ENCODE data around the gene SSC5D. TPM values are rescaled to one million over a fixed set of nuclear protein-coding genes. Genes with fewer than 3 reads are reported as not detected.

SSC5D gene
- total RNA-seq, 1 donor from 2014 or later = 0.33 TPM

DNA sequence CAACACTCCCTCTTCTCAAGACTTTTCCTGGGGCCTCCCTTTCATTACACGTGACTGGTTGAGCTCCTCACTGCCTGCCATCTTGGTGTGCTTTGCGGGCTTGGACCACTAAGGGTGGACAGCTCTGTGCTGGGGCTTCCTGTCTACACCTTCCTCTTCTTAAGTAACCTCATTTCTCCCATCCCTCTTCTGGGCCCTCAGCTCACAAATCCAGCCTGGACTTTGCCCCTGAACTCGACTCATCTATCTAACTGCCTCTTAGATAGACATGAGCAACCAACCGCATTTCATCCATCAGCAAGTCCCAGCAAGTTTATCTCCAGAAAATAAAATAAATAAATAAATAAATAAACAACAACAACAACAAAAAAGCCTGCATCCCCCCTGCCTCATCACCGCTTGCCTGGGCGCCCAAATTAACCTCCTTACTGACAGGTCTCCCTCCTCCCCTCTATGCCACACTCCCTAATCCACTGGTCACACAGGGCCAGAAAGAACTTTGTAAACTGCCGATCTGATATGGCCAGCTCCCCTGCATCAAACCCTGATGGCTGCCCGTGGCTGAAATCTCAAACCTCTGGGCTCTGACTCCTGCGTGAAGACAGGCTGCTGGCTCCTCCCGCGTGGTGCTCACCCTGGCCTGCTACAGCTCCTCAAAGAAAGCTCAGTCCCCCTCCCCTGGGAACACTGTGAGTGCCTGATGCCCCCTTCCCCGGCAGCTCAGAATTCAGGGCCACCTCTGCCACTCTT, 34.5 kb upstream of the SSC5D start:
- Histone ChIP-seq H3K27me3 (ENCODE audit: control insufficient read depth, insufficient read depth, low read length) (peaks cover 38% of the 10 kb centered on the region), H3K36me3 (ENCODE audit: control insufficient read depth, insufficient read depth, low read length) (no peaks in the 10 kb centered on the region), H3K4me3 (ENCODE audit: low read depth, low read length) (no peak overlapping the region)
- TF ChIP-seq, protein P1, sequence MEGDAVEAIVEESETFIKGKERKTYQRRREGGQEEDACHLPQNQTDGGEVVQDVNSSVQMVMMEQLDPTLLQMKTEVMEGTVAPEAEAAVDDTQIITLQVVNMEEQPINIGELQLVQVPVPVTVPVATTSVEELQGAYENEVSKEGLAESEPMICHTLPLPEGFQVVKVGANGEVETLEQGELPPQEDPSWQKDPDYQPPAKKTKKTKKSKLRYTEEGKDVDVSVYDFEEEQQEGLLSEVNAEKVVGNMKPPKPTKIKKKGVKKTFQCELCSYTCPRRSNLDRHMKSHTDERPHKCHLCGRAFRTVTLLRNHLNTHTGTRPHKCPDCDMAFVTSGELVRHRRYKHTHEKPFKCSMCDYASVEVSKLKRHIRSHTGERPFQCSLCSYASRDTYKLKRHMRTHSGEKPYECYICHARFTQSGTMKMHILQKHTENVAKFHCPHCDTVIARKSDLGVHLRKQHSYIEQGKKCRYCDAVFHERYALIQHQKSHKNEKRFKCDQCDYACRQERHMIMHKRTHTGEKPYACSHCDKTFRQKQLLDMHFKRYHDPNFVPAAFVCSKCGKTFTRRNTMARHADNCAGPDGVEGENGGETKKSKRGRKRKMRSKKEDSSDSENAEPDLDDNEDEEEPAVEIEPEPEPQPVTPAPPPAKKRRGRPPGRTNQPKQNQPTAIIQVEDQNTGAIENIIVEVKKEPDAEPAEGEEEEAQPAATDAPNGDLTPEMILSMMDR (IDR thresholded peaks at IDR 0.05; ENCODE audit: insufficient read depth, low read length, poor library complexity, severe bottlenecking) = no peak
- no peak for DNase-seq (ENCODE audit: low read depth)

DNA sequence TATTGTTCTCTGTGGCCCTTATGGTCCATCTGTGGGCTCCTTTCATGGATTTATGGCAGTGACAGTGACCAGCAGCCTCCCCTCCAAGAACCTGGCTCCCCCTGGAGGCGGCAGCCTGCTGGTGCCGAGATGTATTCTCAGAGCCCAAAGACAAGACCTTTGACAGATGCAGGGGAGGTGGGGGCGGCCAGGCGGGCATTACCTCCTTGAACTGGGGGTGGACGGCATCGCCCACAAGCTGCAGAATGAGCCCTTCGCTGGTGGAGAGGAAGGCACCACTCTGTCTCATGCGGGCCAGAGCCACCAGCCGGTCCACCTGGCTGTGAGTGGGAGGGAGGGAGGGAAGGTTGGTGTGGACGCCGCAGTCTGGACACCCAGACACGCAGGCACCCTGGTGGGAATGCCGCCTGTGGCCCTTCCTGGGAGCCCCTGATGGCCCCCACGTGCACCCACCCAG, 33.4 kb upstream of the SSC5D start:
- no peak for DNase-seq (ENCODE audit: low read depth)
- Histone ChIP-seq H3K27me3 (ENCODE audit: control insufficient read depth, insufficient read depth, low read length) (peaks cover 27% of the 10 kb centered on the region), H3K4me3 (ENCODE audit: low read depth, low read length) (no peak overlapping the region), H3K36me3 (ENCODE audit: control insufficient read depth, insufficient read depth, low read length) (no peaks in the 10 kb centered on the region)
- TF ChIP-seq, protein P1 (IDR thresholded peaks at IDR 0.05; ENCODE audit: insufficient read depth, low read length, poor library complexity, severe bottlenecking) = peak; percentile 82

DNA sequence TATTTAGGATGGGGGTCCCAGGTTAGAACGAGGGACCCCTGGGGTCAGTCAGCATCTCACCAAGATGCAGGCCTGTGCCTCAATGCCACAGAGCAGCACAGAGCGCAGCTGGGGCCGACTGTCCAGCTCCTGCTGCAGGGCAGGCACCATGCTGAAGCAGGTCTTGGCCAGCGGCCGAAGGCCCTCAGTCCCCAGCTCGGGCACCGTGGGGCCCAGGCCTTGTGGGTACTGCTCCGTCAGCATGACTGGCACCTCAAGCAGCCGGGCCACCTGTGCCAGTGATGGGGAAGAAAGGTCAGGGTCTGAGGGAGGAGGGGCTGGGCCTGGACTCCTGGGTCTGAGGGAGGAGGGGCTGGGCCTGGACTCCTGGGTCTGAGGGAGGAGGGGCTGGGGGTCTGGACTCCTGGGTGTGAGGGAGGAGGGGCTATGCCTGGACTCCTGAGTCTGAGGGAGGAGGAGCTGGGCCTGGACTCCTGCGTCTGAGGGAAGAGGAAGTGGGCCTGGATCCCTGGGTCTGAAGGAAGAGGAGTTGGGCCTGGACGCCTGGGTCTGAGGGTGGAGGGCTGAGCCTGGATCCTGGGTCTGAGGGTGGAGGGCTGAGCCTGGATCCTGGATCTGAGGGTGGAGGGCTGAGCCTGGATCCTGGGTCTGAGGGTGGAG, 32.5 kb upstream of the SSC5D start:
- TF ChIP-seq, protein P1 (IDR thresholded peaks at IDR 0.05; ENCODE audit: insufficient read depth, low read length, poor library complexity, severe bottlenecking) = no peak
- DNase-seq (ENCODE audit: low read depth) = no peak
- Histone ChIP-seq H3K4me3 (ENCODE audit: low read depth, low read length) (no peak overlapping the region), H3K36me3 (ENCODE audit: control insufficient read depth, insufficient read depth, low read length) (no peaks in the 10 kb centered on the region), H3K27me3 (ENCODE audit: control insufficient read depth, insufficient read depth, low read length) (peaks cover 21% of the 10 kb centered on the region)

DNA sequence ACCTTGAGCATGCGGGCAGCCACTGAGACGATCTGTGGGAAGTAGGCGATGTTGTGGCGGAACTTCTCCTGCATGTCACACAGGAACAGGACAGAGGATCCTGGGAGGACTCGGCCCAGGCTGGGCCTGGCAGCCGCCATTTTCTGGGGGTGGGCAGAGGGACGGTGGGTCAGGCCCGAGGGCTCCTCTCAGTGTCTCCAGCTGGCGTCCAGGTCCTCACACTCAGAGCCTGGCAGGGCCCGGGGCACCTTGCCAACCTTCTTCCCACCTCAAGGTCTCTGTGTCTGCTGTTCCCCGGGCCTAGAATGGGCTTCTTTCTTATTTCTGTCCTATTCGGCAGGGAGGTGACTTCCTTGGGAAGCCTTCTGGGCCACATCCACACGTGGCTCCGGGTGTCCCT, 31.9 kb upstream of the SSC5D start:
- Histone ChIP-seq H3K36me3 (ENCODE audit: control insufficient read depth, insufficient read depth, low read length) (no peaks in the 10 kb centered on the region), H3K4me3 (ENCODE audit: low read depth, low read length) (no peak overlapping the region), H3K27me3 (ENCODE audit: control insufficient read depth, insufficient read depth, low read length) (peaks cover 14% of the 10 kb centered on the region)
- DNase-seq (ENCODE audit: low read depth) = no peak
- TF ChIP-seq, protein P1 (IDR thresholded peaks at IDR 0.05; ENCODE audit: insufficient read depth, low read length, poor library complexity, severe bottlenecking) = no peak

DNA sequence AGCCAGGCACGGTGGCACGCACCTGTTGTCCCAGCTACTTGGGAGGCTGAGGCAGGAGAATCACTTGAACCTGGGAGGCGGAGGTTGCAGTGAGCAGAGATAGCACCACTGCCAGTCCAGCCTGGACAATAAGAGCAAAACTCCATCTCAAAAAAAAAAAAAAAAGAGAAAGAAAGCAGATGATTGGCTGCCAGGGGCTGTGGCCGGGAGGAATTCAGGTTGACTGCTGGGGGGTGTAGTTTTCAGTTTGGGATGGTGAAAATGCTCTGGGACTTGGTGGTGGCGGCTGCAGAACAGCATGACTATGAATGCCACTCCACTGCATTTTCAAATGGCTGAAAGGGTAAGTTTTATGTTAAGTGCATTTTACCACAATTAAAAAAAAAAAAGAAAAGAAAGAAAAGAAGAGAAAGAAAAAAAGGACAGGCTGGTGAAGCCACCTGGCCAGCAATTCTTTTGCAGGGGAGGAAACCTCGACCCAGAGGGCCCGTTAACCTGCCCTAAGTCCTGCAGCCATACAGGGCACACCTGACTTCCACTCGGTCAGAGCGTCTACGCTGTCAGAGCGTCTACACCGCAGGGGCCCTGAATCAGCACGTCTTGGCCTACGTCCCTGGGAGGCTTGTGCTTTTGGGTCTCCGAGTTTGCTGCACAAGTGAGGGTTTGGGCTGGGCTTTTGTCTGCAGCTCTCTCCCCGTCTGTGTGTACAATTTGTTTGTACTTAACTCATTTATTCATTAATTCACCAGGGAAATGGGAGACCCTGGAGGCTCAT, 30.4 kb upstream of the SSC5D start:
- DNase-seq (ENCODE audit: low read depth) = no peak
- Histone ChIP-seq H3K27me3 (ENCODE audit: control insufficient read depth, insufficient read depth, low read length) (no peaks in the 10 kb centered on the region), H3K36me3 (ENCODE audit: control insufficient read depth, insufficient read depth, low read length) (no peaks in the 10 kb centered on the region), H3K4me3 (ENCODE audit: low read depth, low read length) (no peak overlapping the region)
- TF ChIP-seq, protein P1 (IDR thresholded peaks at IDR 0.05; ENCODE audit: insufficient read depth, low read length, poor library complexity, severe bottlenecking) = no peak

Data from kidney epithelial cell (primary cell).